Measurements from ENCODE around the gene VEGFA.

Gene VEGFA

DNA sequence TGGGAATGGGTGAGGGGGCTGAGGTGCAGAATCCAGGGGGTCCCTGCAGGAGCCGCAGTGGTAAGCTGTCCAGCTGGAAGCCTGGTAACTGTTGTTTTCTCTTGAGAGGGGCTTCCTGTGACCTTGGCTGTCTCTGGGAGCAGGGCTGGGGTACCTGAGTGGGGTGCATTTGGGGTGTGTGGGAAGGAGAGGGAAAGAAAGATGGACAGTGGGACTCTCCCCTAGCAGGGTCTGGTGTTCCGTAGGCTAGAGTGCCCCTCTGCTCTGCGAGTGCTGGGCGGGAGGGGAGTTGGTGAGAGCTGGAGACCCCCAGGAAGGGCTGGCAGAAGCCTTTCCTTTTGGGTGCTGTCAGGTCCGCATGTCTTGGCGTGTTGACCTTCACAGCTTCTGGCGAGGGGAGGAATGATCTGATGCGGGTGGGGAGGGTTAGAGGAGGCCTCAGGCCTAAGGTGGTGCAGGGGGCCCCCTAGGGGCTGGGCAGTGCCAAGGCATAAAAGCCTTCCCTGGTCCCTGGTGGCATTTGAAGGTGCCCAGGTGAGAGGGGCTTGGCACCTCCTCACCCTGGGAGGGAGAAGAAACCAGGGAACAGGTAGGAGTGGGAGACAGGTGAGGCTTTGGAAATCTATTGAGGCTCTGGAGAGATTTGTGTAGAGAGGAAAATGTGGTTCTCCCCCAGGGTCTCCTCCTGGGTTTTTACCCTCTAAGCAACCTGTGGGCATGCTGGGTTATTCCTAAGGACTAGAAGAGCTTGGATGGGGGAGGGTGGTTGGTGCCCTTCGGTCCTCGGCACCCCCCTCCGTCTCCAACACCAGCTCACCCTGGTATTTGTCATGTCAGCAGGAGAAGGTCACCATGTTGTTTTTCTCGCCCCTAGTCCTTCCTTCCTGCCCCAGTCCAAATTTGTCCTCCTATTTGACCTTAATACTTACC is 3.3 kb downstream of the VEGFA start:
- DNase-seq (ENCODE audit: low read depth): no peak
- TF ChIP-seq, protein P1, sequence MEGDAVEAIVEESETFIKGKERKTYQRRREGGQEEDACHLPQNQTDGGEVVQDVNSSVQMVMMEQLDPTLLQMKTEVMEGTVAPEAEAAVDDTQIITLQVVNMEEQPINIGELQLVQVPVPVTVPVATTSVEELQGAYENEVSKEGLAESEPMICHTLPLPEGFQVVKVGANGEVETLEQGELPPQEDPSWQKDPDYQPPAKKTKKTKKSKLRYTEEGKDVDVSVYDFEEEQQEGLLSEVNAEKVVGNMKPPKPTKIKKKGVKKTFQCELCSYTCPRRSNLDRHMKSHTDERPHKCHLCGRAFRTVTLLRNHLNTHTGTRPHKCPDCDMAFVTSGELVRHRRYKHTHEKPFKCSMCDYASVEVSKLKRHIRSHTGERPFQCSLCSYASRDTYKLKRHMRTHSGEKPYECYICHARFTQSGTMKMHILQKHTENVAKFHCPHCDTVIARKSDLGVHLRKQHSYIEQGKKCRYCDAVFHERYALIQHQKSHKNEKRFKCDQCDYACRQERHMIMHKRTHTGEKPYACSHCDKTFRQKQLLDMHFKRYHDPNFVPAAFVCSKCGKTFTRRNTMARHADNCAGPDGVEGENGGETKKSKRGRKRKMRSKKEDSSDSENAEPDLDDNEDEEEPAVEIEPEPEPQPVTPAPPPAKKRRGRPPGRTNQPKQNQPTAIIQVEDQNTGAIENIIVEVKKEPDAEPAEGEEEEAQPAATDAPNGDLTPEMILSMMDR (IDR thresholded peaks at IDR 0.05; ENCODE audit: low read depth, low read length, missing control alignments): peak; percentile 98
- H3K4me3 ChIP-seq (ENCODE audit: low read depth, low read length): peak overlapping the region; percentile 94

DNA sequence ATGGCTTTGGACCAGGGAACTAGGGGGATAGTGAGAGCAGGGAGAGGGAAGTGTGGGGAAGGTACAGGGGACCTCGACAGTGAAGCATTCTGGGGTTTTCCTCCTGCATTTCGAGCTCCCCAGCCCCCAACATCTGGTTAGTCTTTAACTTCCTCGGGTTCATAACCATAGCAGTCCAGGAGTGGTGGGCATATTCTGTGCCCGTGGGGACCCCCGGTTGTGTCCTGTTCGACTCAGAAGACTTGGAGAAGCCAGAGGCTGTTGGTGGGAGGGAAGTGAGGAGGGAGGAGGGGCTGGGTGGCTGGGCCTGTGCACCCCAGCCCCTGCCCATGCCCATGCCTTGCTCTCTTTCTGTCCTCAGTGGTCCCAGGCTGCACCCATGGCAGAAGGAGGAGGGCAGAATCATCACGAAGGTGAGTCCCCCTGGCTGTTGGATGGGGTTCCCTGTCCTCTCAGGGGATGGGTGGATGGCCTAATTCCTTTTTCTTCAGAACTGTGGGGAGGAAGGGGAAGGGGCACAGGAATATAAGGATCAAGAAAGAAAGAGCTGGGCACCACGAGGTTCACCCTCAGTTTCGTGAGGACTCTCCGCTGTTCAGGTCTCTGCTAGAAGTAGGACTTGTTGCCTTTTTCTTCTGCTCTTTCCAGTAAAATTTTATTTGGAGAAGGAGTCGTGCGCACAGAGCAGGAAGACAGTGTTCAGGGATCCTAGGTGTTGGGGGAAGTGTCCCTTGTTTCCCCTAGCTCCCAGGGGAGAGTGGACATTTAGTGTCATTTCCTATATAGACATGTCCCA is 4.2 kb downstream of the VEGFA start:
- H3K4me3 ChIP-seq (ENCODE audit: low read depth, low read length): peak overlapping the region; percentile 94
- no peak for DNase-seq (ENCODE audit: low read depth)
- TF ChIP-seq, protein P1 (IDR thresholded peaks at IDR 0.05; ENCODE audit: low read depth, low read length, missing control alignments): no peak

DNA sequence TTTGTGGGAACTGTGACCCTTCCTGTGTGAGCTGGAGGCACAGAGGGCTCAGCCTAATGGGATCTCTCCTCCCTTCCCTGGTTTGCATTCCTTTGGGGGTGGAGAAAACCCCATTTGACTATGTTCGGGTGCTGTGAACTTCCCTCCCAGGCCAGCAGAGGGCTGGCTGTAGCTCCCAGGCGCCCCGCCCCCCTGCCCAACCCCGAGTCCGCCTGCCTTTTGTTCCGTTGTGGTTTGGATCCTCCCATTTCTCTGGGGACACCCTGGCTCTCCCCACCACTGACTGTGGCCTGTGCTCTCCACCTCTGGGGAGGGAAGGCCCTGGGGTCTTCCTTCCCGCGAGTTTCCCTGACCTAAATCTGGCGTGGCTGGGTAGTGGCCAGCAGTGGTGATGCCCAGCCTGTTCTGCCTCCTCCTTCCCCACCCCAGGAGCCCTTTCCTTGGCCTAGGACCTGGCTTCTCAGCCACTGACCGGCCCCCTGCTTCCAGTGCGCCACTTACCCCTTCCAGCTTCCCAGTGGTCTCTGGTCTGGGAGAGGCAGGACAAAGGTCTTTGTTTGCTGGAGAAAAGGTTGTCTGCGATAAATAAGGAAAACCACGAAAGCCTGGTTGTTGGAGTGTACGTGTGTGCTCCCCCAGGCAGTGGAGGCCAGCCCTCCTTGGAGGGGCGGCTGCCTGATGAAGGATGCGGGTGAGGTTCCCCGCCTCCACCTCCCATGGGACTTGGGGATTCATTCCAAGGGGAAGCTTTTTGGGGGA is 4.9 kb downstream of the VEGFA start:
- TF ChIP-seq, protein P1 (IDR thresholded peaks at IDR 0.05; ENCODE audit: low read depth, low read length, missing control alignments): peak; percentile 94
- peak overlapping the region; percentile 94; the same call in 1 of the 2 replicates for H3K4me3 ChIP-seq (ENCODE audit: low read depth, low read length)

DNA sequence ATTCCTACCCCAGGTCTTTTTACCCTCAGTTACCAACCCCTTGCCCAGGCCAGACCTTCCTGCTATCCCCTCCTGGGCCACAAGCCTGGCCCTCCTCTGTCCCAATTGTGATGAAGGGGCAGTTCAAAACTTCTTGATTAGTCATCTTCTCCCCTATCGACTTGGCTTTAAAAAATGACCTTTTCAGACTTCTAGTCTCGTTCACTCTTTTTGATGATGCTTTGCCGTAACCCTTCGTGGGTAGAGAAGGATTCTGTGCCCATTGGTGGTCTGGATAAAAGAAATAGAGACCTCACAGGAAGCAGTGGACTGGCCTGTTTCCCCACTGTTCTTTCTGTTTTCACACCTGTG is 5.5 kb downstream of the VEGFA start:
- no peak overlapping the region for H3K4me3 ChIP-seq (ENCODE audit: low read depth, low read length)
- TF ChIP-seq, protein P1 (IDR thresholded peaks at IDR 0.05; ENCODE audit: low read depth, low read length, missing control alignments): no peak
- DNase-seq (ENCODE audit: low read depth): no peak

More for the DNA sequence above, 4.9 kb downstream of the VEGFA start:
- no peak for DNase-seq (ENCODE audit: low read depth)

DNA sequence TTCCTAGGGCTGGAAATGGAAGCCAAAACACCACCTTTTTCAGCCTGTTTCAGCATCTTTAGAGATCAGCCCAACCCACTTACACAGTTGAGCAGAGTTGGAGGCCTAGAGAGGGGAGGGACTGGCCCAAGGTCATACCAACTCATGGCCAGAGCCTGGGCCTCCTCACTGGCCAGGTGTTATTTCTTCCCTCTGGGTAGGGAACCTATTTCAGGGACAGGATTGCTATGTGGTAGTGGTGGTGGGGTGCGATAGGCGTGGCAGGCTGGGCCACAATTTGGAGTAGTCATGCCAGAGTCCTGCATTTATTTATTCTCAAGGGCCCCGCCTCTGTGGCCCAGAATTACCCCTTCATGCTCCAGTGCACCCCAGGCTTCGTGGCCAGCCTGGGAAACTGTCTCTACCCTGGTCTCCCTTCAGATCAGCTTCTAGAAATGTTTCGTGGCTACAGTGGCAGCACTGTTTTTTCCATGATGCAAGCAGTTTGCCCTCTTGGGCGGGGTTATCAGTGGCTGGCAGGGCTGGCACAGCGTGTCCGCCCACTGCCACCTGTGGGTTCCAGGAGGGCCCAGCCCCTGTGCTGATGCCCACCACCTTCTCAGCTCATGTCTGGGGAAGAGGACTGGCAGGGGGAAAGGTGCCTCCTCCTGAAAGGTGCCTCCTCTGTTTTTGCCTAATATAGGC is 6.2 kb downstream of the VEGFA start:
- no peak overlapping the region for H3K4me3 ChIP-seq (ENCODE audit: low read depth, low read length)
- no peak for DNase-seq (ENCODE audit: low read depth)
- TF ChIP-seq, protein P1 (IDR thresholded peaks at IDR 0.05; ENCODE audit: low read depth, low read length, missing control alignments): no peak

Data from GM12864 (cell line).